ENCODE results near the gene HOXB5. TPM values are rescaled to one million over a fixed set of nuclear protein-coding genes. Genes with fewer than 3 reads are reported as not detected.

HOXB5 gene
- total RNA-seq, 1 experiment from 2014 or later: 19.8 TPM

- Histone ChIP-seq H3K4me1 (ENCODE audit: control insufficient read depth in 1 of 2, insufficient read depth in 2 of 2, low read length in 2 of 2) (peaks cover 0 to 4% of the 10 kb centered on the region in 2 experiments; a peak in 1 of 4 replicates), H3K27me3 (ENCODE audit: insufficient read depth, low read length) (no peaks in the 10 kb centered on the region), H3K9me2 (ENCODE audit: insufficient read depth) (no peaks in the 10 kb centered on the region), H3K27ac (ENCODE audit: low read depth, low read length) (no peak overlapping the region), H3K4me2 (ENCODE audit: low read length) (no peak overlapping the region), H3K4me3 (replicated peaks in 1 of 2; ENCODE audit: low read depth in 1 of 2, low read length in 2 of 2) (no peak overlapping the region), H3K36me3 (ENCODE audit: control insufficient read depth in 1 of 2, insufficient read depth in 2 of 2, low read length in 2 of 2) (no peaks in the 10 kb centered on the region), H4K20me1 (ENCODE audit: insufficient read depth) (no peaks in the 10 kb centered on the region), H3K9ac (ENCODE audit: low read length) (no peak overlapping the region), H2AFZ (ENCODE audit: low read depth, low read length, poor library complexity, severe bottlenecking) (no peak overlapping the region), H3K79me2 (ENCODE audit: insufficient read depth, low read length) (no peaks in the 10 kb centered on the region), H3K9me3 (ENCODE audit: control insufficient read depth in 1 of 2, insufficient read depth in 1 of 2, low read depth in 1 of 2, low read length in 2 of 2) (no peaks in the 10 kb centered on the region)
- ChIA-PET POLR2A (no interaction called here), CTCF (no interaction called here), RAD21 (ENCODE audit: low non-redundant PET in 1 of 2, low total read pairs in 2 of 2, uncharacterized antibody in 2 of 2, unreplicated experiment in 2 of 2) (no interaction called here)
- no TSS peak for BruUV-seq (replicated peaks)
- DNase-seq (ENCODE audit: low read depth, low spot score) (no peak), ATAC-seq (no peak)
- intact Hi-C loops (cut with micrococcal nuclease): no loop called here
- TF ChIP-seq REST (IDR thresholded peaks at IDR 0.05; ENCODE audit: low read depth) (no peak), SP1 (IDR thresholded peaks at IDR 0.05; ENCODE audit: low read depth) (no peak)
These were observed 36.8 kb downstream of the HOXB5 start for GRCh38 chr17:48556576-48557401.

DNA sequence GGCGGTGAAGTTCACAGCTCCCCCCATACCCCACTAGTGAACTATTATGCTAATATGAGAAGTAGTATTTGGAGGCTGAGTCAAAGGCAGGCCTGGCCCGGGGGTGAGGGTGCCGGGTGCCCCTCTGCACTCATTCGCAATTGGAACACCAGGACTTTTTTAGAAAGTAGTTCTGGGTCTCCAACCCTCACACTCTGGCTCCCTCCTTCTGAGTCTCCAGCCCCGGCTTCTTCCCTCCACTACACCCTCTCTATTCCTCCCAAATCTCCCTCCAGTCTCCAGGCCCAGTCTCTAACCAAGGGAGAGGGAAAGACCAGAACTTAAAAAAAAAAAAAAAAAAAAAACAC lies 37.4 kb downstream of the HOXB5 start:
- intact Hi-C loops (cut with micrococcal nuclease): no loop called here
- Histone ChIP-seq H2AFZ (ENCODE audit: low read depth, low read length, poor library complexity, severe bottlenecking) (no peak overlapping the region), H3K9me2 (ENCODE audit: insufficient read depth) (no peaks in the 10 kb centered on the region), H3K9ac (ENCODE audit: low read length) (no peak overlapping the region), H3K4me1 (ENCODE audit: control insufficient read depth in 1 of 2, insufficient read depth in 2 of 2, low read length in 2 of 2) (peaks cover 0 to 4% of the 10 kb centered on the region in 2 experiments; a peak in 1 of 4 replicates), H3K27me3 (ENCODE audit: insufficient read depth, low read length) (no peaks in the 10 kb centered on the region), H4K20me1 (ENCODE audit: insufficient read depth) (no peaks in the 10 kb centered on the region), H3K36me3 (ENCODE audit: control insufficient read depth in 1 of 2, insufficient read depth in 2 of 2, low read length in 2 of 2) (no peaks in the 10 kb centered on the region), H3K27ac (ENCODE audit: low read depth, low read length) (no peak overlapping the region), H3K79me2 (ENCODE audit: insufficient read depth, low read length) (no peaks in the 10 kb centered on the region), H3K4me2 (ENCODE audit: low read length) (no peak overlapping the region), H3K4me3 (replicated peaks in 1 of 2; ENCODE audit: low read depth in 1 of 2, low read length in 2 of 2) (no peak overlapping the region), H3K9me3 (ENCODE audit: control insufficient read depth in 1 of 2, insufficient read depth in 1 of 2, low read depth in 1 of 2, low read length in 2 of 2) (no peaks in the 10 kb centered on the region)
- ChIA-PET POLR2A (interaction anchor here (0.6 kb wide), 1 partner anchor 138 kb away, joined by 4 read pairs; no protein-coding TSS in a partner anchor), RAD21 (ENCODE audit: low non-redundant PET in 1 of 2, low total read pairs in 2 of 2, uncharacterized antibody in 2 of 2, unreplicated experiment in 2 of 2) (no interaction called here), CTCF (no interaction called here)
- no peak for ATAC-seq
- BruUV-seq (replicated peaks): no TSS peak
- TF ChIP-seq FOSL1 (IDR thresholded peaks at IDR 0.05; ENCODE audit: low read depth) (no peak), EZH2 (IDR thresholded peaks at IDR 0.05) (no peak), YY1 (IDR thresholded peaks at IDR 0.05; ENCODE audit: extremely low read depth, insufficient replicate concordance, low read depth, low read length) (no peak), ELF1 (IDR thresholded peaks at IDR 0.05; ENCODE audit: borderline replicate concordance, low read depth) (no peak), SRF (IDR thresholded peaks at IDR 0.05; ENCODE audit: low read depth) (no peak), EGR1 (IDR thresholded peaks at IDR 0.05; ENCODE audit: low read depth) (no peak), CBX3 (IDR thresholded peaks at IDR 0.05; ENCODE audit: low read depth) (no peak)
- TF ChIP-seq, protein P1, sequence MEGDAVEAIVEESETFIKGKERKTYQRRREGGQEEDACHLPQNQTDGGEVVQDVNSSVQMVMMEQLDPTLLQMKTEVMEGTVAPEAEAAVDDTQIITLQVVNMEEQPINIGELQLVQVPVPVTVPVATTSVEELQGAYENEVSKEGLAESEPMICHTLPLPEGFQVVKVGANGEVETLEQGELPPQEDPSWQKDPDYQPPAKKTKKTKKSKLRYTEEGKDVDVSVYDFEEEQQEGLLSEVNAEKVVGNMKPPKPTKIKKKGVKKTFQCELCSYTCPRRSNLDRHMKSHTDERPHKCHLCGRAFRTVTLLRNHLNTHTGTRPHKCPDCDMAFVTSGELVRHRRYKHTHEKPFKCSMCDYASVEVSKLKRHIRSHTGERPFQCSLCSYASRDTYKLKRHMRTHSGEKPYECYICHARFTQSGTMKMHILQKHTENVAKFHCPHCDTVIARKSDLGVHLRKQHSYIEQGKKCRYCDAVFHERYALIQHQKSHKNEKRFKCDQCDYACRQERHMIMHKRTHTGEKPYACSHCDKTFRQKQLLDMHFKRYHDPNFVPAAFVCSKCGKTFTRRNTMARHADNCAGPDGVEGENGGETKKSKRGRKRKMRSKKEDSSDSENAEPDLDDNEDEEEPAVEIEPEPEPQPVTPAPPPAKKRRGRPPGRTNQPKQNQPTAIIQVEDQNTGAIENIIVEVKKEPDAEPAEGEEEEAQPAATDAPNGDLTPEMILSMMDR (IDR thresholded peaks at IDR 0.05 in 2 of 3, conservative IDR thresholded peaks at IDR 0.05 in 1 of 3; ENCODE audit: borderline replicate concordance in 1 of 3, insufficient read depth in 1 of 3, low read depth in 2 of 3, low read length in 2 of 3): no peak
- no peak for DNase-seq (ENCODE audit: low read depth, low spot score)

Data from HCT116 (cell line).